DOHH2 (cell line): Measurements from ENCODE around the gene SEC16A.

ENCODE experiments used
- CTCF ChIP-seq: fragments of 200-600 bp; sonication (generic); IDR thresholded peaks from one replicate; pipeline ENCODE4 v1.5.1; 2014; ENCODE audit warnings: antibody characterized with exemption, mild to moderate bottlenecking, low read depth, low read length; ENCODE audit not compliant: poor library complexity, severe bottlenecking
- EZH2phosphoT487 ChIP-seq: fragments of 200-600 bp; sonication (generic); IDR thresholded peaks from 2 replicates; pipeline ENCODE4 v1.6.1; 2017; ENCODE audit warnings: borderline replicate concordance, mild to moderate bottlenecking, antibody characterized with exemption, low read length, moderate library complexity, mixed read lengths

- peak; percentile 85 for TF ChIP-seq CTCF
- TF ChIP-seq EZH2phosphoT487, result no peak
These were observed 2.5 kb upstream of the SEC16A start for GRCh38 chr9:136485049-136486045.
